Dendritic cell treated with granulocyte-macrophage colony-stimulating factor and Interleukin-4, amounts not matched to agents 40 ng/mL and 50 ng/mL, for 4 days (primary cell): ENCODE results near the gene MYO10.
"Not testable (repeated sequence)": the region's sequence is repeated elsewhere in the genome, so short reads cannot be mapped to it uniquely, and the experiment has no call there.

Experiments used
- H3K27ac Mint-ChIP-seq: one replicate; pipeline ENCODE4 v1.8.0; 2022; ENCODE audit warnings: mild to moderate bottlenecking, mixed read lengths
- H3K27me3 Mint-ChIP-seq: one replicate; pipeline ENCODE4 v1.8.0; 2022; ENCODE audit warnings: mild to moderate bottlenecking, mixed read lengths
- H3K36me3 Mint-ChIP-seq: one replicate; pipeline ENCODE4 v1.8.0; 2022; ENCODE audit warnings: low read depth, mixed read lengths
- H3K4me1 Mint-ChIP-seq: one replicate; pipeline ENCODE4 v1.8.0; 2022; ENCODE audit warnings: low read depth, mixed read lengths
- H3K4me3 Mint-ChIP-seq: one replicate; pipeline ENCODE4 v1.8.0; 2022; ENCODE audit warnings: mild to moderate bottlenecking, moderate library complexity, mixed read lengths
- H3K9me3 Mint-ChIP-seq: one replicate; pipeline ENCODE4 v1.8.0; 2022; ENCODE audit warnings: mixed read lengths
- intact Hi-C: fragments of 100-400 bp; cut with micrococcal nuclease; formaldehyde crosslinking; loops from one replicate; pipeline ENCODE4 v1.15.0; 2022

MYO10 gene

GRCh38 chr5:16757989-16758501 is 178.0 kb downstream of the MYO10 start:
- no peaks in the 10 kb centered on the region for H3K36me3 Mint-ChIP-seq
- intact Hi-C loops: no loop called here
- no peaks in the 10 kb centered on the region for H3K9me3 Mint-ChIP-seq
- H3K27ac Mint-ChIP-seq: no peak overlapping the region
- H3K4me3 Mint-ChIP-seq: no peak overlapping the region
- H3K4me1 Mint-ChIP-seq: no peaks in the 10 kb centered on the region
- H3K27me3 Mint-ChIP-seq: no peaks in the 10 kb centered on the region

GRCh38 chr5:16757577-16757976 is 178.5 kb downstream of the MYO10 start:
- H3K4me3 Mint-ChIP-seq, H3K27me3 Mint-ChIP-seq, intact Hi-C loops, H3K27ac Mint-ChIP-seq, H3K36me3 Mint-ChIP-seq, H3K9me3 Mint-ChIP-seq, H3K4me1 Mint-ChIP-seq: not testable (repeated sequence)

GRCh38 chr5:16757146-16757545 is 178.9 kb downstream of the MYO10 start:
- Mint-ChIP-seq H3K36me3 (no peaks in the 10 kb centered on the region), H3K27me3 (no peaks in the 10 kb centered on the region), H3K4me3 (no peak overlapping the region), H3K9me3 (no peaks in the 10 kb centered on the region), H3K27ac (no peak overlapping the region), H3K4me1 (no peaks in the 10 kb centered on the region)
- intact Hi-C loops: no loop called here

- Mint-ChIP-seq H3K9me3 (no peaks in the 10 kb centered on the region), H3K36me3 (no peaks in the 10 kb centered on the region), H3K27me3 (no peaks in the 10 kb centered on the region), H3K4me1 (no peaks in the 10 kb centered on the region), H3K4me3 (no peak overlapping the region), H3K27ac (no peak overlapping the region)
- intact Hi-C loops: no loop called here
These were observed 179.4 kb downstream of the MYO10 start for GRCh38 chr5:16756692-16757091.

GRCh38 chr5:16755641-16756040 is 180.4 kb downstream of the MYO10 start:
- Mint-ChIP-seq H3K9me3 (no peaks in the 10 kb centered on the region), H3K36me3 (no peaks in the 10 kb centered on the region), H3K27me3 (no peaks in the 10 kb centered on the region), H3K27ac (no peak overlapping the region), H3K4me3 (no peak overlapping the region), H3K4me1 (no peaks in the 10 kb centered on the region)
- intact Hi-C loops: no loop called here

GRCh38 chr5:16754601-16755000 is 181.5 kb downstream of the MYO10 start:
- no peaks in the 10 kb centered on the region for H3K9me3 Mint-ChIP-seq
- H3K4me3 Mint-ChIP-seq: no peak overlapping the region
- intact Hi-C loops: no loop called here
- H3K4me1 Mint-ChIP-seq: no peaks in the 10 kb centered on the region
- H3K36me3 Mint-ChIP-seq: no peaks in the 10 kb centered on the region
- no peaks in the 10 kb centered on the region for H3K27me3 Mint-ChIP-seq
- H3K27ac Mint-ChIP-seq: no peak overlapping the region

- H3K27ac Mint-ChIP-seq: no peak overlapping the region
- H3K9me3 Mint-ChIP-seq: no peaks in the 10 kb centered on the region
- no peaks in the 10 kb centered on the region for H3K4me1 Mint-ChIP-seq
- no peaks in the 10 kb centered on the region for H3K27me3 Mint-ChIP-seq
- H3K36me3 Mint-ChIP-seq: no peaks in the 10 kb centered on the region
- intact Hi-C loops: no loop called here
- no peak overlapping the region for H3K4me3 Mint-ChIP-seq
These were observed 182.0 kb downstream of the MYO10 start for GRCh38 chr5:16754086-16754485.

- intact Hi-C loops: no loop called here
- H3K36me3 Mint-ChIP-seq: no peaks in the 10 kb centered on the region
- H3K4me3 Mint-ChIP-seq: no peak overlapping the region
- no peak overlapping the region for H3K27ac Mint-ChIP-seq
- H3K9me3 Mint-ChIP-seq: no peaks in the 10 kb centered on the region
- H3K27me3 Mint-ChIP-seq: no peaks in the 10 kb centered on the region
- no peaks in the 10 kb centered on the region for H3K4me1 Mint-ChIP-seq
These were observed 185.6 kb downstream of the MYO10 start for GRCh38 chr5:16750445-16750844.

- H3K4me3 Mint-ChIP-seq: no peak overlapping the region
- no peaks in the 10 kb centered on the region for H3K27me3 Mint-ChIP-seq
- no peaks in the 10 kb centered on the region for H3K4me1 Mint-ChIP-seq
- no peak overlapping the region for H3K27ac Mint-ChIP-seq
- no peaks in the 10 kb centered on the region for H3K9me3 Mint-ChIP-seq
- H3K36me3 Mint-ChIP-seq: no peaks in the 10 kb centered on the region
- intact Hi-C loops: no loop called here
These were observed 186.5 kb downstream of the MYO10 start for GRCh38 chr5:16749626-16750025.

- H3K27me3 Mint-ChIP-seq: peaks cover 9% of the 10 kb centered on the region
- no peaks in the 10 kb centered on the region for H3K9me3 Mint-ChIP-seq
- no peaks in the 10 kb centered on the region for H3K36me3 Mint-ChIP-seq
- no peak overlapping the region for H3K27ac Mint-ChIP-seq
- no peaks in the 10 kb centered on the region for H3K4me1 Mint-ChIP-seq
- H3K4me3 Mint-ChIP-seq: no peak overlapping the region
- intact Hi-C loops: no loop called here
These were observed 191.8 kb downstream of the MYO10 start for GRCh38 chr5:16744164-16744880.

GRCh38 chr5:16742938-16743337 is 193.2 kb downstream of the MYO10 start:
- intact Hi-C loops: no loop called here
- Mint-ChIP-seq H3K36me3 (no peaks in the 10 kb centered on the region), H3K4me3 (no peak overlapping the region), H3K4me1 (no peaks in the 10 kb centered on the region), H3K27ac (no peak overlapping the region), H3K9me3 (no peaks in the 10 kb centered on the region), H3K27me3 (peaks cover 12% of the 10 kb centered on the region)

- no peaks in the 10 kb centered on the region for H3K4me1 Mint-ChIP-seq
- intact Hi-C loops: no loop called here
- peaks cover 14% of the 10 kb centered on the region for H3K27me3 Mint-ChIP-seq
- H3K27ac Mint-ChIP-seq: no peak overlapping the region
- no peak overlapping the region for H3K4me3 Mint-ChIP-seq
- H3K9me3 Mint-ChIP-seq: no peaks in the 10 kb centered on the region
- H3K36me3 Mint-ChIP-seq: no peaks in the 10 kb centered on the region
These were observed 195.2 kb downstream of the MYO10 start for GRCh38 chr5:16740811-16741392.

- H3K27me3 Mint-ChIP-seq: peaks cover 14% of the 10 kb centered on the region
- H3K36me3 Mint-ChIP-seq: no peaks in the 10 kb centered on the region
- H3K4me1 Mint-ChIP-seq: no peaks in the 10 kb centered on the region
- no peaks in the 10 kb centered on the region for H3K9me3 Mint-ChIP-seq
- H3K4me3 Mint-ChIP-seq: no peak overlapping the region
- H3K27ac Mint-ChIP-seq: no peak overlapping the region
- intact Hi-C loops: no loop called here
These were observed 195.8 kb downstream of the MYO10 start for GRCh38 chr5:16740066-16740810.

- peaks cover 14% of the 10 kb centered on the region for H3K27me3 Mint-ChIP-seq
- H3K4me1 Mint-ChIP-seq, H3K36me3 Mint-ChIP-seq, intact Hi-C loops, H3K9me3 Mint-ChIP-seq, H3K27ac Mint-ChIP-seq, H3K4me3 Mint-ChIP-seq: not testable (repeated sequence)
These were observed 197.7 kb downstream of the MYO10 start for GRCh38 chr5:16738393-16738792.
